ENCODE measurements around the gene CSGALNACT2.

The CSGALNACT2 gene

DNA sequence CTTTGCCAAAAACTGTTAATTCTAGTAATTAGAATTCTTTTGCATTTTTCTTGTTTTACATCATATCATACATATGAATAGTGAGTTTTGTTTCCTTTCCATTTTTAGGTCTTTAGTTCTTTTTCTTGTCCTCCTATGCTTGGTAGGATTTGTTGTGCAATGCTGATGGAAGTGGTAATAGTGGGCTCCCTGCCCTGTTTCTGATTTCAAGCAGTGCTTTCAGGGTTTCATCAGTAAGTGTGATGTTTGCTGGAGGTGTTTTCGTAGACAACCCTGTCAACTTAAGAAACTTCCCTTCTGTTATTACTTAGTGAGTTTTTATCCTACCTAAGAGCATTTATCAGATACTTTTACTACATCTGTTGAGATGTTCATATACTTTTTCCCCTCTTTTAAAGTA is 50.5 kb downstream of the CSGALNACT2 start:
- H3K4me3 ChIP-seq (ENCODE audit: low read length in 2 of 2), result no peak overlapping the region
- no peak overlapping the region for H3K27ac ChIP-seq (ENCODE audit: low read length)
- no peaks in the 10 kb centered on the region for H3K4me1 ChIP-seq (ENCODE audit: control insufficient read depth, insufficient read depth, low read length)
- peaks cover 2 to 10% of the 10 kb centered on the region in 2 donors for H3K36me3 ChIP-seq (ENCODE audit: control insufficient read depth in 2 of 2, insufficient read depth in 2 of 2, low read length in 2 of 2)
- no peaks in the 10 kb centered on the region for H3K9me3 ChIP-seq (ENCODE audit: control insufficient read depth in 2 of 2, low read length in 2 of 2)
- no peak overlapping the region for H3K9ac ChIP-seq (ENCODE audit: low read length in 2 of 2)
- H3K27me3 ChIP-seq (ENCODE audit: control insufficient read depth in 1 of 2, insufficient read depth in 2 of 2, low read length in 2 of 2), result no peaks in the 10 kb centered on the region

DNA sequence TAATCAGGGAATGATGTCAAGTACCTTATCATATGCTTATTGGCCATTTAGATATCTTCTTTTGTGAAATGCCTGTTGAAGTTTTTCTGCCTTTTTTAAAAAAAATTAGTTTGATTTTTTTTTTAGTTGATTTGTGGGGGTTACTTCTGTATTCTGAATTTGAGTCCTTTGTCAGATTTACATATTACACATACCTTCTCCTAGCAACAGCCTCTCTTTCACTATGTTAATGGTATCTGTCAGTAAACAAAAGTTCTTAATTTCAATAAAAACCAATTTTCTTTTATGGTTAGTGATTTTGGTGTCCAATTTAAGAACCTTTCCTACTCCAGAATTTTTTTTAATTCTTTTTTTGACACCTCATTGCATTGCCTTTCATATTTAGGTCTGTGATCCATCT is 52.0 kb downstream of the CSGALNACT2 start:
- H3K9ac ChIP-seq (ENCODE audit: low read length in 2 of 2), result no peak overlapping the region
- peaks cover 2 to 7% of the 10 kb centered on the region in 2 donors for H3K36me3 ChIP-seq (ENCODE audit: control insufficient read depth in 2 of 2, insufficient read depth in 2 of 2, low read length in 2 of 2)
- H3K9me3 ChIP-seq (ENCODE audit: control insufficient read depth in 2 of 2, low read length in 2 of 2), result no peaks in the 10 kb centered on the region
- no peak overlapping the region for H3K4me3 ChIP-seq (ENCODE audit: low read length in 2 of 2)
- no peaks in the 10 kb centered on the region for H3K4me1 ChIP-seq (ENCODE audit: control insufficient read depth, insufficient read depth, low read length)
- H3K27ac ChIP-seq (ENCODE audit: low read length), result no peak overlapping the region
- H3K27me3 ChIP-seq (ENCODE audit: control insufficient read depth in 1 of 2, insufficient read depth in 2 of 2, low read length in 2 of 2), result no peaks in the 10 kb centered on the region

DNA sequence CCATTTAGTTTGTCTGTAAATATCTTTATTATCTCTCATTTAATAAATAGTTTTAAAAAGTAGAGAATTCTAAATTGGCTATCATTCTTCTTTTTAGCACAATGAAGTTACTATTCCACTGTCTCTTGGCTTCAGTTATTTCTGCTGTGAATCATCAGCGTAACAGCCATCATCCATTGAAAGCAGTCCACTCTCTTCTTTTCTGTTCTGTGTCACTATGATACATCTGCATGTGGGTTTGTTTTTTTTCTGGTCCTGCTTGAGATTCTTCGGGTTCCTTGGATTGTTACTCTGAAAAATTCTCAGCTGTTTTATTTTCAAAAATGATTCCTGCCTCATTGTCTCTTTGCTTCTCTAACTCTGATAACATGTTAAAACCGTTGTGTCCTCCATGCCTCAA is 52.5 kb downstream of the CSGALNACT2 start:
- Histone ChIP-seq H3K9ac (ENCODE audit: low read length in 2 of 2) (no peak overlapping the region), H3K27me3 (ENCODE audit: control insufficient read depth in 1 of 2, insufficient read depth in 2 of 2, low read length in 2 of 2) (no peaks in the 10 kb centered on the region), H3K9me3 (ENCODE audit: control insufficient read depth in 2 of 2, low read length in 2 of 2) (no peaks in the 10 kb centered on the region), H3K36me3 (ENCODE audit: control insufficient read depth in 2 of 2, insufficient read depth in 2 of 2, low read length in 2 of 2) (peaks cover 2 to 7% of the 10 kb centered on the region in 2 donors), H3K4me3 (ENCODE audit: low read length in 2 of 2) (no peak overlapping the region), H3K4me1 (ENCODE audit: control insufficient read depth, insufficient read depth, low read length) (no peaks in the 10 kb centered on the region), H3K27ac (ENCODE audit: low read length) (no peak overlapping the region)

- Histone ChIP-seq H3K9ac (ENCODE audit: low read length in 2 of 2) (no peak overlapping the region), H3K36me3 (ENCODE audit: control insufficient read depth in 2 of 2, insufficient read depth in 2 of 2, low read length in 2 of 2) (no peaks in the 10 kb centered on the region)
Measured at GRCh38 chr10:43192884-43193283, 54.6 kb downstream of the CSGALNACT2 start.

GRCh38 chr10:43193496-43194080 is 55.3 kb downstream of the CSGALNACT2 start:
- Histone ChIP-seq H3K27ac (ENCODE audit: low read length) (no peak overlapping the region), H3K4me1 (ENCODE audit: control insufficient read depth, insufficient read depth, low read length) (no peaks in the 10 kb centered on the region), H3K9ac (ENCODE audit: low read length in 2 of 2) (no peak overlapping the region)

More at GRCh38 chr10:43192884-43193283, 54.6 kb downstream of the CSGALNACT2 start:
- H3K9me3 ChIP-seq (ENCODE audit: control insufficient read depth in 2 of 2, low read length in 2 of 2), result no peaks in the 10 kb centered on the region
- H3K4me1 ChIP-seq (ENCODE audit: control insufficient read depth, insufficient read depth, low read length), result no peaks in the 10 kb centered on the region
- H3K27ac ChIP-seq (ENCODE audit: low read length), result no peak overlapping the region
- H3K27me3 ChIP-seq (ENCODE audit: control insufficient read depth in 1 of 2, insufficient read depth in 2 of 2, low read length in 2 of 2), result no peaks in the 10 kb centered on the region
- H3K4me3 ChIP-seq (ENCODE audit: low read length in 2 of 2), result no peak overlapping the region

GRCh38 chr10:43194266-43194665 is 56.0 kb downstream of the CSGALNACT2 start:
- no peak overlapping the region for H3K9ac ChIP-seq (ENCODE audit: low read length in 2 of 2)
- no peaks in the 10 kb centered on the region for H3K36me3 ChIP-seq (ENCODE audit: control insufficient read depth in 2 of 2, insufficient read depth in 2 of 2, low read length in 2 of 2)
- H3K9me3 ChIP-seq (ENCODE audit: control insufficient read depth in 2 of 2, low read length in 2 of 2), result no peaks in the 10 kb centered on the region
- no peak overlapping the region for H3K4me3 ChIP-seq (ENCODE audit: low read length in 2 of 2)
- no peak overlapping the region for H3K27ac ChIP-seq (ENCODE audit: low read length)
- H3K27me3 ChIP-seq (ENCODE audit: control insufficient read depth in 1 of 2, insufficient read depth in 2 of 2, low read length in 2 of 2), result no peaks in the 10 kb centered on the region
- no peaks in the 10 kb centered on the region for H3K4me1 ChIP-seq (ENCODE audit: control insufficient read depth, insufficient read depth, low read length)

More at GRCh38 chr10:43193496-43194080, 55.3 kb downstream of the CSGALNACT2 start:
- Histone ChIP-seq H3K36me3 (ENCODE audit: control insufficient read depth in 2 of 2, insufficient read depth in 2 of 2, low read length in 2 of 2) (no peaks in the 10 kb centered on the region), H3K4me3 (ENCODE audit: low read length in 2 of 2) (no peak overlapping the region), H3K27me3 (ENCODE audit: control insufficient read depth in 1 of 2, insufficient read depth in 2 of 2, low read length in 2 of 2) (no peaks in the 10 kb centered on the region), H3K9me3 (ENCODE audit: control insufficient read depth in 2 of 2, low read length in 2 of 2) (no peaks in the 10 kb centered on the region)

DNA sequence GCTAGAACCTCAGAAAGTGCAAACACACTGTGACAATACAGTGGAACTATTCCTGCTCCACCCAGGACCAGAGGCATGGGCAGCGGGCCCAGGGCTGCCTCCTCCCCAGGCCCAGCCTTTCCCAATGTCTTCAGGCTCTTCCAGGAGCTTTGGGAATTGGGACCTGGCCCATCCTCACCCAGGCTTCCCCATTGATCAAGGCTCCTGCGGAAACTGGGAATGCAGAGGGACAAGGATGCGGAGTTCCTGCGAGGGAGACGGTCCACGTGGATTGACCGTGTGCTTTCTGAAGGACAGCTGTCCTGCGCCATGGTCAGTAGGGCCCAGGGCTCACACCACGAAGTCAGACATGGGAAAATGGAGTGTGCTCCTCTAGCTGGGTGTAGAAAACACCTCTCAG is 56.6 kb downstream of the CSGALNACT2 start:
- Histone ChIP-seq H3K27me3 (ENCODE audit: control insufficient read depth in 1 of 2, insufficient read depth in 2 of 2, low read length in 2 of 2) (peaks cover 2 to 4% of the 10 kb centered on the region in 2 donors), H3K27ac (ENCODE audit: low read length) (no peak overlapping the region), H3K4me1 (ENCODE audit: control insufficient read depth, insufficient read depth, low read length) (no peaks in the 10 kb centered on the region), H3K36me3 (ENCODE audit: control insufficient read depth in 2 of 2, insufficient read depth in 2 of 2, low read length in 2 of 2) (no peaks in the 10 kb centered on the region), H3K9ac (ENCODE audit: low read length in 2 of 2) (no peak overlapping the region), H3K4me3 (ENCODE audit: low read length in 2 of 2) (no peak overlapping the region), H3K9me3 (ENCODE audit: control insufficient read depth in 2 of 2, low read length in 2 of 2) (no peaks in the 10 kb centered on the region)

GRCh38 chr10:43195557-43195956 is 57.3 kb downstream of the CSGALNACT2 start:
- H3K27me3 ChIP-seq (ENCODE audit: control insufficient read depth in 1 of 2, insufficient read depth in 2 of 2, low read length in 2 of 2), result peaks cover 6 to 8% of the 10 kb centered on the region in 2 donors
- no peaks in the 10 kb centered on the region for H3K36me3 ChIP-seq (ENCODE audit: control insufficient read depth in 2 of 2, insufficient read depth in 2 of 2, low read length in 2 of 2)
- no peaks in the 10 kb centered on the region for H3K4me1 ChIP-seq (ENCODE audit: control insufficient read depth, insufficient read depth, low read length)
- H3K4me3 ChIP-seq (ENCODE audit: low read length in 2 of 2), result no peak overlapping the region
- no peaks in the 10 kb centered on the region for H3K9me3 ChIP-seq (ENCODE audit: control insufficient read depth in 2 of 2, low read length in 2 of 2)
- no peak overlapping the region for H3K27ac ChIP-seq (ENCODE audit: low read length)
- H3K9ac ChIP-seq (ENCODE audit: low read length in 2 of 2), result no peak overlapping the region

DNA sequence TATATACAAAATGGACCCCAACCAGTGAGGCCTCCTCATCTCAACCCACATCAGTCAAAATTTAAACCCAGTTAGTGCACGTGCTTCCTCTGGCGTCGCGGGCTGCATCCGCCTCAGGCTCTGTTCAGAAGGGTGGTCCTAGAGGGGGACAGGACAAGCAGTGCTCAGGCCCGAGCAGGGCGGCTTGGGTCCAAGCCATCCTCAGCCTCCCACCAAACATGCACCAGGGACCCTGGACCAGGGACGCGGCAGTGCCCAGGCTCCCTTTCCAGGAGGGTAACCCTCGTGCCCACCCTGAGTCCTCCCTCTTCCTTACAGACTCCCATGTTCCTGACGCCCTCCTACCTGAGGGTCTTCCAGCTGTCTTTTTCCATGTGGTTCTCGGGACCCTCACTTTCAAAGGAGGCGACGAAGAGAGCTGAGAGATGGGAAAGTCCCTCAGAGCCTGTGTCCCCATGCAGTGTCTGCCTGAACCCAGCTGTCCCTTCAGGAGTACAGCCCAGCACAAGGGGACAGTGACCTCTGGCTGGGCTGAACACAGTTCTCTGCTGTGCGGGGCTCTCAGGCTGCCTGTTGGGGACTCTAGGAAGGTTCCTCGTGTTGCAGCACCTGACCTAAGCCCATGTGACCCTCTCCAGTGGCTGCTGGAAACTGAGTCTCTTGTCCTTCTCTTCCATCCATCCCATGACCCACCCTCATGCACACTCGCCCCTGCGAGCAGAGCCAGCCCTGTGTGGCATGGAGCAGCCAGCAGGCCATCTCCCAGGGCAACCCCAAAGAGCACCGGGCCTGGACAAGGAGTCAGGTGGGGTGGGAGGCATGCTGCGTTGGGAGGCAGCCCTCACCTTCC is 58.1 kb downstream of the CSGALNACT2 start:
- H3K9me3 ChIP-seq (ENCODE audit: control insufficient read depth in 2 of 2, low read length in 2 of 2), result no peaks in the 10 kb centered on the region
- peaks cover 6 to 8% of the 10 kb centered on the region in 2 donors for H3K27me3 ChIP-seq (ENCODE audit: control insufficient read depth in 1 of 2, insufficient read depth in 2 of 2, low read length in 2 of 2)
- no peaks in the 10 kb centered on the region for H3K4me1 ChIP-seq (ENCODE audit: control insufficient read depth, insufficient read depth, low read length)
- no peak overlapping the region for H3K27ac ChIP-seq (ENCODE audit: low read length)
- no peak overlapping the region for H3K4me3 ChIP-seq (ENCODE audit: low read length in 2 of 2)
- H3K36me3 ChIP-seq (ENCODE audit: control insufficient read depth in 2 of 2, insufficient read depth in 2 of 2, low read length in 2 of 2), result no peaks in the 10 kb centered on the region
- H3K9ac ChIP-seq (ENCODE audit: low read length in 2 of 2), result no peak overlapping the region

GRCh38 chr10:43196981-43197833 is 59.0 kb downstream of the CSGALNACT2 start:
- H3K4me1 ChIP-seq (ENCODE audit: control insufficient read depth, insufficient read depth, low read length), result no peaks in the 10 kb centered on the region
- H3K4me3 ChIP-seq (ENCODE audit: low read length in 2 of 2), result no peak overlapping the region
- H3K36me3 ChIP-seq (ENCODE audit: control insufficient read depth in 2 of 2, insufficient read depth in 2 of 2, low read length in 2 of 2), result no peaks in the 10 kb centered on the region
- no peaks in the 10 kb centered on the region for H3K9me3 ChIP-seq (ENCODE audit: control insufficient read depth in 2 of 2, low read length in 2 of 2)
- H3K9ac ChIP-seq (ENCODE audit: low read length in 2 of 2), result no peak overlapping the region
- peaks cover 8 to 12% of the 10 kb centered on the region in 2 donors for H3K27me3 ChIP-seq (ENCODE audit: control insufficient read depth in 1 of 2, insufficient read depth in 2 of 2, low read length in 2 of 2)
- no peak overlapping the region for H3K27ac ChIP-seq (ENCODE audit: low read length)
